HG02885 (cell line): ENCODE results near the gene HACL1.
"Not testable (repeated sequence)": the region's sequence is repeated elsewhere in the genome, so short reads cannot be mapped to it uniquely, and the experiment has no call there.

Source experiments
- ATAC-seq: cut with Tn5 transposase; IDR thresholded peaks from one replicate; pipeline ENCODE4 v1.9.1; 2021; ENCODE audit warnings: mild to moderate bottlenecking; ENCODE audit not compliant: unreplicated experiment, poor library complexity

HACL1 gene

DNA sequence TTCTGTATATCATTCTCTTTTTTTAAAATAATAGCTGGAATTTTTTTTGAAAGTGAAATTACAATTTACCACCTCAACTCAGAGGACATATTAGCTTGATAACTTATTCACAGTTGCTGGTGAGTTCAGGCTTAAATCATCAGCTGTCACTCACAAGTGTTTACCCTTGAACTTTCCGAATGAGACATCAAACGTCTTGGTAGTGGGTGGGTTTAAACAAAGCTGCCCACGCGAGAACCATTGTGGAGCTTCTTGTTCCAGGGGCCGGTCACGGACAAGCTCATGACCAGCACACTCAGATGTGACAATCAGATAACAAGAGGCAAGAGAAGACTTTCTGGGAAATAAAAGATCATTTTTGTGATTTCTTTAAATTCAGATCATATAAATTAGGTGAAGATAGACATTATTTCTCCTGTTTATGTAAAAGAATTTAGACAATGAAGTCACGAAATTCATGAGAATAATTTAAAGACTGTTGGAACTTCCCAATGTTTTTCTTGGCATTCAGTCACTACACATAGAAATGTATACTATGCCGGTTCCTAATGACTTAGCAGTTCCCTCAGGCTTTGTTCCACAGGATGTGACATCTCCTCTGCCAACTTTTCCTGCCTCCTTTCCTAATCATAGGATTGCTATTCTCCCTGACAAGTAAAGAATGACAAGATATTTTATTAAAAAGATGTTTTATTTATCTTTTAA is 29.4 kb upstream of the HACL1 start:
- ATAC-seq, result peak; percentile 61

DNA sequence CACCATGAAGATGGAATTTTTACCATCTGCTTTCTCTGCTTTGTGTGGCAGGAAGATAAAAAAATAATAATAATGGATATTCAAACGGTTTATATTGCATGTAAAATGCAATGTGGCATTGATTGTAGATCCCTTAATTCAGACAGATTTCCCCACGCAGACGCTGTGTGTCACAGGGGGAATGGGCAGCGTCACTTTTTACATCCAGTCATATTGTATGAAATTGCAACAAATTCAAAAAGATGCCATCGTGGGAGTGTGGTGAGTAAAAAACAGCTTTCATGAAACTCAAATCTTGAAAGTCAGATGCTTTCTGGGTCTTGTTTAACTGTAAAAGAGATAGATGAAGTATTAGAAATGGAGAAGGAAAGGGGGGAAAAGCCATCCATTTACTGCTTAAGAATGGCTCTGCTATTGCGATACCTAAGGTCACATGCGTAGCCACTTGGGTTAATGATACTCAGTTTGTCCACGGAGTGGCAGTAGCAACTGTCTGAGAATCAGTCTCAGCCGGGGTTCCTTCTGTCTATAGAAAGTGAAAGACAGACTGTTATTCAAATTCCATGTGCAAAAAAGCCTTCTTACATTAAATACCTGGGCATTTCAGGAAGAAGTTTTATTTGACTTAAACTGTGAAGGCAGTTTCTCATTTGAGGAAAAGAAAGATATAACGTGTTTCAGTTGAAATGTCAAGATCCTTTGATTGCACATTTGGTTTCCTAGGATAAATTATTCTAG is 28.7 kb upstream of the HACL1 start:
- ATAC-seq, result peak; percentile 98

DNA sequence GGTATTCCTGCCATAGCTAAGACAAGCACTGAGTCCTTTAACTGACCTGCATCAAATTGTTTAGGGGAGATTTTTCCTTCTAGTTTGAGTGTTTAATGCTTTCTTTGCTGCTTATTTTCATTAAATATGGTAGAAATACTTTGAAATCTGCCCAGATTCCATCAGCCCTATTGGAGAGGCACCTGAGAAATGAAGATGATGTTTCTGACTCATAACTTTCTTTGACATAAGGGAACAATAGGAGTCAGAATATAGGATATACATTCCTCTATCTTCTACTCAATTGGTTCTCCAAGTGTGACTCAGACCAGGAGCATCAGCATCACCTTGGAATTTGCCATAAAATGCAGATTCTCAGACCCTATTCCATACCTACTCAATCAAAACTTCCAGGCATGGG is 27.6 kb upstream of the HACL1 start:
- no peak for ATAC-seq

DNA sequence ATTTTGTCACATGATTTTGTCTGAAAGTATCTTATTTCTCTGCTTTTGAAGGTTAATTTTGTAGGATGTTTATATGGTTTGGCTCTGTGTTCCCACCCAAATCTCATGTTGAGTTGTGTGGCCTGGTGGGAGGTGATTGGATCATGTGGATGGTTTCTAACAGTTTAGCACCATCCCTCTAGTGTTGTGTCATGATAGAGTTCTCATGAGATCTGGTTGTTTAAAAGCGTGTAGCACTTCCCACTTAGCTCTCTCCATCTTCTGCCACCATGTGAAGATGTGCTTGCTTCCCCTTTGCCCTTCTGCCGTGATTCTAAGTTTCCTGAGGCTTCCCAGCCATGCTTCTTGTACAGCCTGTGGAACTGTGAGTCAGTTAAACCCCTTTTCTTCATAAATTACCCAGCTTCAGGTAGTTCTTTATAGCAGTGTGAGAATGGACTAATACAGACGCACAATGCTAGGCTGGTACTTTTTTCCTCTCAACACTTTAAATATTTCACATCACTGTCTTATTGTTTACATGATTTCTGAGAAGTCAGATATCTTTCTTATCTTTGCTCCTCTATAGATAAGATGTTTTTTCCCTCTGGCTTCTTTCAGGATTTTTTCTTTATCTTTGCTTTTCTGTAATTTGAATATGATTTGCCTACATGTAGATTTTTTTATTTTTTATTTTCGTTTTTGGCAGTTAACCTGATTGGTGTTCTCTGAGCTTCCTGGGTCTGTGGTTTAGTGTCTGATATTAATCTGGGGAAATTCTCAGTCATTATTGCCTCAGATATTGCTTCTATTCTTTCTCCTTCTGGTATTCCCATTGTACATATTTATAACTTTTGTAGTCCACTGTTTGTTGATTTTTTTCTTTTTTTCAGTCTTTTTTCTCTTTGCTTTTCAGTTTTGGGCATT is 22.4 kb upstream of the HACL1 start:
- ATAC-seq, result no peak

DNA sequence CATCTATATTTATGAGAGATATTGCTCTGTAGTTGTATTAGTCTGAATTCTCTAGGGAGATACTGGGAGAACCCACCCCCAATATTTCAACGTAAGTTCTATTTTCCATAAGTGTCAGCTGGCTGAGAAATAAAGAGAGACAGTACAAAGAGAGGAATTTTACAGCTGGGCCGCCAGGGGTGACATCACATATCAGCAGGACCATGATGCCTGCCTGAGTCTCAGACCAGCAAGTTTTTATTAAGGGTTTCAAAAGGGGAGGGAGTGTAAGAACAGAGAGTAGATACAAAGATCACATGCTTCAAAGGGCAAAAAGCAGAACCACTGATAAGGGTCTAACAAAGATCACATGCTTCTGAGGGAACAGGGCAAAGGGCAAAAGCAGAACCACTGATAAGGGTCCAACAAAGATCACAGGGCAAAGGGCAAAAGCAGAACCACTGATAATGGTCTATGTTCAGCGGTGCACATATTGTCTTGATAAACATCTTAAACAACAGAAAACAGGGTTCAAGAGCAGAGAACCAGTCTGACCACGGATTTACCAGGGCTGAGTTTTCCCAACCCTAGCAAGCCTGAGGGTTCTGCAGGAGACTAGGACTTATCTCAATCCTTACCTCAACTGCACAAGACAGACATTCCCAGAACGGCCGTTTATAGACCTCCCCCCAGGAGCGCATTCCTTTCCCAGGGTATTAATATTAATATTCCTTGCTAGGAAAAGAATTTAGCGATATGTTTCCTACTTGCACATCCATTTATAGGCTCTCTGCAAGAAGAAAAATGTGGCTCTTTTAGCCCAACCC is 18.5 kb upstream of the HACL1 start:
- ATAC-seq, result not testable (repeated sequence)

DNA sequence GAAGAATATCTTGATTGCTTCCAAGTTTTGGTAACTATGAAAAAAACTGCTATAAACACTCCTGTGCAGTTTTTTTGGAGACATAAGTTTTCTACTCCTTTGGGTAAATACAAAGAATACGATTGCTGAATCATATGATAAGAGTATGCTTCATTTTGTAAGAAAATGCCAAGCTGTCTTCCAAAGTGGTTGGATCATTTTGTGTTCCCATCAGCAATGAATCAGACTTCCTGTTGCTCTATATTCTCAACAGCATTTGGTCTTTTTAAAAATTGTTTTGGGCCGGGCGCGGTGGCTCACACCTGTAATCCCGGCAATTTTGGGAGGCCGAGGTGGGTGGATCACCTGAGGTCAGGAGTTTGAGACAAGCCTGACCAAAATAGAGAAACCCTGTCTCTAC is 14.7 kb upstream of the HACL1 start:
- no peak for ATAC-seq

DNA sequence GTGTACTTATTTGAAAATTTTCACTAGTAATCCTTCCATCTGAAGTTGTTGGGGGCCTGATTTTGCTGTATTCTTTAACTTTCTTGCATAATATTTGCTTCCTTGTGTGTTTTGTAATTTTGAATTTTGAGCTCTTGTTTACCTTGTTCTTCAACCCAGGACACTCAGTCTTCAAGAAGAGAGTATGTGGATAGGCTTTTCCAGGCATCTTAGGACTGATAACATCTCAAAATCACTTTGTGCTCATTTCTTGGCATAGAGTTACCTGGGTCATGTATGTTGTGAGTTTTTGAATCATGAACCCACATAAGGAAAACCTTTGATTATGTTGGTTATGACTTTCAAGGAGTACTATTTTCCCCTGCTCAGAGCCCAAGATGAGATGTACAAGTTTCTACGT is 13.6 kb upstream of the HACL1 start:
- ATAC-seq, result no peak

DNA sequence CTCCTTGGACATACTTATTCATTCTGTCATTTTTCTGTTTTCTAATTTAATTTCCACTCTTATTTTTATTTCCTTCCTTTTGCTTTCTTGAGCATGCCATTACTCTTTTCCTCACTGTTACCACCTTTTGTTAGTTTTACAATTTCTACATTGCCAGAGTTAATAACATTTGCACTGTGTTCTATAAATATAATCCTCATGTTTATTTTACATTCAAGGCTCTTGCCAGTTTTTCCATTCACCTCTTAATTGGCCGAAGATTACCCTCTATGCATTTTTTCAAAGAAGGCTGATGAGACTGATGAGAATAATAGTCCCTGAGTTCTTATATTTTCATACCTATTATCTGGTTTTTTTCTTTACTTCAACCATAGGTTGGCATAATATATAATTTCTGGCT is 10.6 kb upstream of the HACL1 start:
- ATAC-seq, result no peak

DNA sequence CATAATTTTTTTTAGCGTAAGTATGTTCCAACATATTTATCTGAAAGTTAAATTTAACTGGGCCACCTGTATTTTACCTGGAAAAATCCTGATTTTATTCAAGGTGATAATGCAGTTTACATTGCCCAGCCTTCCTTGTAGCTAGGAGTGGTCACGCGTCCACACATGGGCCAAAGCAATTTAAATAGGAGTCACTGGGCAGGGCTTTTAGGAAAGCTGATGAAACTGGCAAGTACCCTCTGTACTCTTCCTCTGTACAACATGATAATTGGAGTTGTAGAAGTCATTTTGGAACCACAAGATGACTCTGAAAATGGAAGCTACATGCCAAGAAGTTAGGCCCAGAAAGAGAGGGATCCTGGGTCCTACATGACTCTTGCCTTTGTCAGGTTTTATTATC is 9.6 kb upstream of the HACL1 start:
- no peak for ATAC-seq

DNA sequence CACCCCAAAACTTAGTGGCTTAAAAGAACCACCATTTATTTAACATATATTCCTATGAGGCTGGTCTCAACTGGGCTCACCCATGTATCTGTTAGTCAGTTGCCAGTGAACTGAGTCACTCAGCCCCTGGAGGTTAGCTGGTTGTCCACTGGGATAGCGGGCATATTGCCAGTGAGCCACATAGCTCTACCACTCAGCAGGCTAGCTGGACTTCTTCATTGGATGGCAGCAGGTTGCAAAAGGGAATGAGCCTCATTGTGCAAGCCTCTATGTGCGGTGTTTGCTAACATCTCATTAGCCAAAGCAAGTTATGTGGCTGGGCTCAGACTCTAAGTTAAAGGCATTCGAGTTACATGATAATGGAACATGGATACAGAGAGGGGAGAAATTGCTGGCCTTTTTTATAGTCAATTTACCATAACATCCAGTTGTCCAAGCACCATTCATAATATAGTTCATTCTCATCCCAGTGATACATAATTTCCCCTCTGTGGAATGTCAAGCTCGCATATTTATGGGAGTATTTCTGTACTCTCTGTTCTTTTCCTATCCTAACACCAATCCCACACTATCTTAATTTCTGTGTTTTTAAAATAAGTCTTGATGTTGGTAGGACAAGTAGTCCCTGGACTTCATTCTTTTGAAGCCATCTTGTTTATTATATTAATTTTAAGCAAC is 8.9 kb upstream of the HACL1 start:
- no peak for ATAC-seq

DNA sequence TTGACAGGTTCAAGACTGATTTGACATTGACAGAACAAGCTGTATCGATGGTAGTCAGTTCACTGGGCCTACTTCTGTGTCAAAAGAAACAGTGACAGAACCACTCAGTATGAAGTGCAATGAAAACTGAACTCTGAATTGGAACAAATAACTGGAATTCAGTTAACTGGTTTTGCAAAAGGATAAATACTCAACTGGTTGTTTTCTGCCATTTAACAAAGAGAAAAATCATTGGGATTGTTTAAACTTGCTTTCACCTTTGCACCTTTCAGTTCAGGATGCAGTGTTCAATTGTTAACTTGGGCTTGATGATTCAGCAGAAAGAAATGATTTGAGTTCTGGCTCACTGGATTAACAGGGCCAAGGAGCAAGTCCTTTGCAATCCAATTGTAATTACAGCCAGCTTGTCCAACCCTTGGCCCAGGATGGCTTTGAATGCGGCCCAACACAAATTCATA is 5.1 kb upstream of the HACL1 start:
- no peak for ATAC-seq

DNA sequence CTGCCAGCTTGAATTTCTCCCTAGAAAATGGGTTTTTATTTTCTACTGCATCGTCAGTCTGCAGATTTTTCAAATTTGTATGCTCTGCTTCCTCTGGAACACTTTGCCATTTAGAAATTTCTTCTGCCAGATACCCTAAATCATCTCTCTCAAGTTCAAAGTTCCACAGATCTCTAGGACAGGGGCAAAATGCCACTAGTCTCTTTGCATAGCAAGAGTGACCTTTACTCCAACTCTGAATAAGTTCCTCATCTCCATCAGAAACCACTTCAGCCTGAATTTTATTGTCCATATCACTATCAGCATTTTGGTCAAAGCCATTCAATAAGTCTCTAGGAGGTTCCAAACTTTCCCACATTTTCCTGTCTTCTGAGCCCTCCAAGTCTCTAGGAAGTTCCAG is 3.2 kb upstream of the HACL1 start:
- ATAC-seq, result not testable (repeated sequence)

DNA sequence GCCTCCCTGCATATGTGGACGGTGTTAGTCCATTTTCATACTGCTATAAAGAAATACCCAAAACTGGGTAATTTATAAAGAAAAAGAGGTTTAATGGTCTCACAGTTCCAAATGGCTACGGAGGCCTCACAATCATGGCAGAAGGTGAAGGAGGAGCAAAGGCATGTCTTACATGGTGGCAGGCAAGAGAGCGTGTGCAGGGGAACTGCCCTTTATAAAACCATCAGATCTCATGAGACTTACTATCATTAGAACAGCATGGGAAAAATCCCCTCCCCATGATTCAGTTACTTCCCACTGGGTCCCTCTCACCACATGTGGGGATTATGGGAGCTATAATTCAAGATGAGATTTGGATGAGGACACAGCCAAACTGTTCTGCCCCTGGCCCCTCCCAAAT is 1.4 kb upstream of the HACL1 start:
- not testable (repeated sequence) for ATAC-seq

DNA sequence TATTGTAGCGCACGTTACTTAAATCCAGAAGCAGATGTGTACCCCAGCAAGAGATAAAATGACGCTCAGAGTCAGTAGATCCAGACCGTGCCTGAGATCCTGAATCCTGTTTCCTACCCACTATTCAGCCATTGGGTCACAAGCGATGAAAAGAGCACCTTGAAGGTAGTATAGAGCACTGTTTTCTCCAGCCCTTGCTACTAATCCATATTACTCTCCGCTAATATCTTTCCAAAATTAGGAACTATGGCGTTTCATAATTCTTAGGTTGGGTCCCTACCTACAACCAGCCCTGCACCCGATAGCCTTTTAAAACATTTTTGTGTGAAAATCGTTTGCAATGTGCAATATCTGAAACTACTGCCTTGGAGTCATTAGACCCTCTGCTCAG is 772 bp upstream of the HACL1 start:
- ATAC-seq, result peak; percentile 18

DNA sequence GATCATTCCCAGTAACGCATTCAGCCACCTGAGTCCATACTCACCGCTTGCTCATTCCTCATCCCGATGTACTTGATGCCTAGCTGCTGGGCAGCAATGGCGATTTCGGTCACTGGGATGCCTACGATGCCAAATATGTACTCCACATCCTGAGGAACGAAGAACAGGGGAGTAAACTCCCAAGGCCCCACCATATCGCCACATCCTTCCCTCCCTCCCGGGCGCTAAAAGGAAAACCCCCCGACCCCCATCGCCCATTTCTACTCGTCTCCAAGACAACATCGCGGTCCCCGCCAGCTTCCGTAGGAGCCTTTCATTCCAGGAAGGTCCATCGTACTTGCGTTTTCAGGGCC is 347 bp downstream of the HACL1 start:
- ATAC-seq, result peak; percentile 8

DNA sequence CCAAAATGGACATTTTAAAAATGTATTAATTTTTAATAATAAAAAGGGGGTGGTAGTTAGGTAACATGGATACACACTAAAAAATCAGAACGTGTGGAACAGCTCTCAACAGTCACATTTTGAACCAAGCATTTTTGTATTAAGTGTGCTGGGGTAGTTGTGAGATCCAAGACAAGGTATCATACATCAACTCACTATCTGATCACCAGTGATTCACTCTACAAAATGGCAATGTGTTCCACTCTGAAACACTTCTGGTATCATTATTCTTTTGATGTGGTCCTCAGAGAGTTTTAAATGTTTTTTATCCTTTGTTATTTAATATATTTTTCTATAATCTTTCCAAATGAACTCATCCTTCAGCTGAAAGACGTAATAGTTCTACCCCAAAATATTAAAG is 5.4 kb downstream of the HACL1 start:
- ATAC-seq, result no peak

DNA sequence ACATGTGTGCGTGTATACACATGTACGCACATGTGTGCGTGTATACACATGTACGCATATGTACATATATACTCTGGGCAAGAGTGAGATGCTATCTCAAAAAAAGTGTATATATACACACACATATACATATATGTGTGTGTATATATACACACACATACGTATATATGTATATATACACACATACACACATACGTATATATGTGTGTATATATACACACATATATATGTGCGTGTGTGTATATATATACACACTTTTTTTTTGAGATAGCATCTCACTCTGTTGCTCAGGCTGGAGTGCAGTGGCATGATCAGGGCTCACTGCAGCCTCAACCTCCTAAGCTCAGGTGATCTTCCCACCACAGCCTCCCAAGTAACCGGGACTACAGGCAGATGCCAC is 8.4 kb downstream of the HACL1 start:
- no peak for ATAC-seq

DNA sequence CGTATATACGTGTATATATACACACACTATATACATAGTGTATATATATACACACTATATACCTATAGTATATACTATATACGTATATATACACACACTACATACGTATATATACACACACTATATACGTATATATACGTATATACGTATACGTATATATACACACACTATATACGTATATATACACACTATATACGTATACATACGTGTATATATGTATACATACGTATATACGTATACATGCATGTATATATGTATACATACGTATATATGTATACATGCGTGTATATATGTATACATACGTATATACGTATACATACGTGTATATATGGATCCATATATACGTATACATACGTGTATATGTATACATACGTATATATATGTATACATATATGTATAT is 9.4 kb downstream of the HACL1 start:
- ATAC-seq, result no peak

DNA sequence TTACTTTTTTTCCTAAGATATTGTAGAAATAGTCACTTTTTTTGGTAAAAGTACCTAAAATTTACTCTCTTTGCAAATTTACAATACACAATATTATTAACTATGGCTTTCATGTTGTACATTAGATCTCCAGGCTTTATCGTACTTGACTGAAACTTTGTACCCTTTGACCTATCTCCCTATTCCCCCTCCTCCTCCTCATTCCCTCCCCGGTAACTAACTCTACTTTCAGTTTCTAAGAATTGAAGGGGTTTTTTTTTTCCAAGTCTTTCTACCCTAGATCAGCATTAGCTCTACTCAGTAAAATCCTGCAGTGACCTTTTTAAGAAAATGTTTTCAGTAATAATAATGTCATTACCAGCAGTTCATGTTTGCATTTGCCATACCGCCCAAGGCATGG is 10.1 kb downstream of the HACL1 start:
- ATAC-seq, result no peak
